ENCODE results near the gene EEPD1. TPM values are rescaled to one million over a fixed set of nuclear protein-coding genes. Genes with fewer than 3 reads are reported as not detected.

Gene EEPD1
- polyA plus RNA-seq, 2 donors: 5.5 to 14.5 TPM

- Histone ChIP-seq H3K4me1 (ENCODE audit: control insufficient read depth in 2 of 2, insufficient read depth in 2 of 2, low read length in 1 of 2) (peaks cover 0 to 5% of the 10 kb centered on the region in 2 donors), H3K36me3 (ENCODE audit: control insufficient read depth in 2 of 2, insufficient read depth in 2 of 2, low read length in 1 of 2) (no peaks in the 10 kb centered on the region), H3K9me3 (ENCODE audit: control insufficient read depth in 2 of 2, insufficient read depth in 1 of 2, low read depth in 1 of 2, low read length in 1 of 2) (no peaks in the 10 kb centered on the region), H3K27me3 (ENCODE audit: control insufficient read depth in 1 of 2, insufficient read depth in 2 of 2, low read length in 2 of 2) (no peaks in the 10 kb centered on the region), H3K4me3 (ENCODE audit: low read depth in 1 of 2, low read length in 2 of 2) (no peak overlapping the region), H3K27ac (ENCODE audit: low read depth in 2 of 2, low read length in 1 of 2) (no peak overlapping the region)
- WGBS, 2 donors: 36 to 46% methylated on average over 2 of the region's 2 CpGs
Observed at GRCh38 chr7:36261019-36261754, 108.1 kb downstream of the EEPD1 start.

- Histone ChIP-seq H3K4me3 (ENCODE audit: low read depth in 1 of 2, low read length in 2 of 2) (no peak overlapping the region), H3K4me1 (ENCODE audit: control insufficient read depth in 2 of 2, insufficient read depth in 2 of 2, low read length in 1 of 2) (peaks cover 0 to 5% of the 10 kb centered on the region in 2 donors), H3K27me3 (ENCODE audit: control insufficient read depth in 1 of 2, insufficient read depth in 2 of 2, low read length in 2 of 2) (no peaks in the 10 kb centered on the region), H3K9me3 (ENCODE audit: control insufficient read depth in 2 of 2, insufficient read depth in 1 of 2, low read depth in 1 of 2, low read length in 1 of 2) (no peaks in the 10 kb centered on the region), H3K27ac (ENCODE audit: low read depth in 2 of 2, low read length in 1 of 2) (no peak overlapping the region), H3K36me3 (ENCODE audit: control insufficient read depth in 2 of 2, insufficient read depth in 2 of 2, low read length in 1 of 2) (no peaks in the 10 kb centered on the region)
- 67 to 70% methylated on average over 5 of the region's 5 CpGs for WGBS, 2 donors
Observed at GRCh38 chr7:36262309-36263094, 109.4 kb downstream of the EEPD1 start.

GRCh38 chr7:36263095-36263484 is 110.0 kb downstream of the EEPD1 start:
- 95 to 97% methylated on average over 5 of the region's 5 CpGs for WGBS, 2 donors
- Histone ChIP-seq H3K36me3 (ENCODE audit: control insufficient read depth in 2 of 2, insufficient read depth in 2 of 2, low read length in 1 of 2) (no peaks in the 10 kb centered on the region), H3K4me1 (ENCODE audit: control insufficient read depth in 2 of 2, insufficient read depth in 2 of 2, low read length in 1 of 2) (peaks cover 0 to 5% of the 10 kb centered on the region in 2 donors), H3K9me3 (ENCODE audit: control insufficient read depth in 2 of 2, insufficient read depth in 1 of 2, low read depth in 1 of 2, low read length in 1 of 2) (no peaks in the 10 kb centered on the region), H3K4me3 (ENCODE audit: low read depth in 1 of 2, low read length in 2 of 2) (no peak overlapping the region), H3K27me3 (ENCODE audit: control insufficient read depth in 1 of 2, insufficient read depth in 2 of 2, low read length in 2 of 2) (no peaks in the 10 kb centered on the region), H3K27ac (ENCODE audit: low read depth in 2 of 2, low read length in 1 of 2) (no peak overlapping the region)

GRCh38 chr7:36264123-36264801 is 111.2 kb downstream of the EEPD1 start:
- Histone ChIP-seq H3K4me3 (ENCODE audit: low read depth in 1 of 2, low read length in 2 of 2) (no peak overlapping the region), H3K27ac (ENCODE audit: low read depth in 2 of 2, low read length in 1 of 2) (peak overlapping the region in 1 of 2 donors; percentile 14), H3K27me3 (ENCODE audit: control insufficient read depth in 1 of 2, insufficient read depth in 2 of 2, low read length in 2 of 2) (no peaks in the 10 kb centered on the region), H3K9me3 (ENCODE audit: control insufficient read depth in 2 of 2, insufficient read depth in 1 of 2, low read depth in 1 of 2, low read length in 1 of 2) (no peaks in the 10 kb centered on the region), H3K4me1 (ENCODE audit: control insufficient read depth in 2 of 2, insufficient read depth in 2 of 2, low read length in 1 of 2) (peaks cover 0 to 5% of the 10 kb centered on the region in 2 donors), H3K36me3 (ENCODE audit: control insufficient read depth in 2 of 2, insufficient read depth in 2 of 2, low read length in 1 of 2) (peaks cover 0 to 2% of the 10 kb centered on the region in 2 donors)
- 60 to 64% methylated on average over 7 of the region's 7 CpGs for WGBS, 2 donors

- no peak overlapping the region for H3K27ac ChIP-seq (ENCODE audit: low read depth in 2 of 2, low read length in 1 of 2)
Observed at GRCh38 chr7:36264913-36265516, 112.0 kb downstream of the EEPD1 start.

GRCh38 chr7:36265680-36266079 is 112.6 kb downstream of the EEPD1 start:
- 48 to 55% methylated on average over 3 of the region's 3 CpGs for WGBS, 2 donors
- Histone ChIP-seq H3K4me3 (ENCODE audit: low read depth in 1 of 2, low read length in 2 of 2) (no peak overlapping the region), H3K27ac (ENCODE audit: low read depth in 2 of 2, low read length in 1 of 2) (no peak overlapping the region), H3K36me3 (ENCODE audit: control insufficient read depth in 2 of 2, insufficient read depth in 2 of 2, low read length in 1 of 2) (peaks cover 0 to 2% of the 10 kb centered on the region in 2 donors), H3K4me1 (ENCODE audit: control insufficient read depth in 2 of 2, insufficient read depth in 2 of 2, low read length in 1 of 2) (peaks cover 0 to 5% of the 10 kb centered on the region in 2 donors), H3K9me3 (ENCODE audit: control insufficient read depth in 2 of 2, insufficient read depth in 1 of 2, low read depth in 1 of 2, low read length in 1 of 2) (no peaks in the 10 kb centered on the region), H3K27me3 (ENCODE audit: control insufficient read depth in 1 of 2, insufficient read depth in 2 of 2, low read length in 2 of 2) (no peaks in the 10 kb centered on the region)

More at GRCh38 chr7:36264913-36265516, 112.0 kb downstream of the EEPD1 start:
- peaks cover 0 to 2% of the 10 kb centered on the region in 2 donors for H3K36me3 ChIP-seq (ENCODE audit: control insufficient read depth in 2 of 2, insufficient read depth in 2 of 2, low read length in 1 of 2)
- H3K27me3 ChIP-seq (ENCODE audit: control insufficient read depth in 1 of 2, insufficient read depth in 2 of 2, low read length in 2 of 2): no peaks in the 10 kb centered on the region
- H3K9me3 ChIP-seq (ENCODE audit: control insufficient read depth in 2 of 2, insufficient read depth in 1 of 2, low read depth in 1 of 2, low read length in 1 of 2): no peaks in the 10 kb centered on the region
- peaks cover 0 to 5% of the 10 kb centered on the region in 2 donors for H3K4me1 ChIP-seq (ENCODE audit: control insufficient read depth in 2 of 2, insufficient read depth in 2 of 2, low read length in 1 of 2)
- 66 to 75% methylated on average over 6 of the region's 6 CpGs for WGBS, 2 donors
- no peak overlapping the region for H3K4me3 ChIP-seq (ENCODE audit: low read depth in 1 of 2, low read length in 2 of 2)

- Histone ChIP-seq H3K27ac (ENCODE audit: low read depth in 2 of 2, low read length in 1 of 2) (no peak overlapping the region), H3K9me3 (ENCODE audit: control insufficient read depth in 2 of 2, insufficient read depth in 1 of 2, low read depth in 1 of 2, low read length in 1 of 2) (no peaks in the 10 kb centered on the region), H3K27me3 (ENCODE audit: control insufficient read depth in 1 of 2, insufficient read depth in 2 of 2, low read length in 2 of 2) (no peaks in the 10 kb centered on the region), H3K4me3 (ENCODE audit: low read depth in 1 of 2, low read length in 2 of 2) (no peak overlapping the region), H3K36me3 (ENCODE audit: control insufficient read depth in 2 of 2, insufficient read depth in 2 of 2, low read length in 1 of 2) (peaks cover 0 to 2% of the 10 kb centered on the region in 2 donors), H3K4me1 (ENCODE audit: control insufficient read depth in 2 of 2, insufficient read depth in 2 of 2, low read length in 1 of 2) (peaks cover 0 to 5% of the 10 kb centered on the region in 2 donors)
- WGBS, 2 donors: 85 to 87% methylated on average over 5 of the region's 5 CpGs
Observed at GRCh38 chr7:36266190-36266589, 113.1 kb downstream of the EEPD1 start.

- 94 to 95% methylated on average over 3 of the region's 3 CpGs for WGBS, 2 donors
- H3K36me3 ChIP-seq (ENCODE audit: control insufficient read depth in 2 of 2, insufficient read depth in 2 of 2, low read length in 1 of 2): peaks cover 0 to 2% of the 10 kb centered on the region in 2 donors
- no peaks in the 10 kb centered on the region for H3K27me3 ChIP-seq (ENCODE audit: control insufficient read depth in 1 of 2, insufficient read depth in 2 of 2, low read length in 2 of 2)
- H3K4me3 ChIP-seq (ENCODE audit: low read depth in 1 of 2, low read length in 2 of 2): no peak overlapping the region
- no peaks in the 10 kb centered on the region for H3K9me3 ChIP-seq (ENCODE audit: control insufficient read depth in 2 of 2, insufficient read depth in 1 of 2, low read depth in 1 of 2, low read length in 1 of 2)
- H3K4me1 ChIP-seq (ENCODE audit: control insufficient read depth in 2 of 2, insufficient read depth in 2 of 2, low read length in 1 of 2): peaks cover 0 to 5% of the 10 kb centered on the region in 2 donors
- H3K27ac ChIP-seq (ENCODE audit: low read depth in 2 of 2, low read length in 1 of 2): no peak overlapping the region
Observed at GRCh38 chr7:36266683-36267082, 113.6 kb downstream of the EEPD1 start.

- Histone ChIP-seq H3K27ac (ENCODE audit: low read depth in 2 of 2, low read length in 1 of 2) (no peak overlapping the region), H3K4me1 (ENCODE audit: control insufficient read depth in 2 of 2, insufficient read depth in 2 of 2, low read length in 1 of 2) (no peaks in the 10 kb centered on the region), H3K27me3 (ENCODE audit: control insufficient read depth in 1 of 2, insufficient read depth in 2 of 2, low read length in 2 of 2) (no peaks in the 10 kb centered on the region), H3K36me3 (ENCODE audit: control insufficient read depth in 2 of 2, insufficient read depth in 2 of 2, low read length in 1 of 2) (peaks cover 0 to 5% of the 10 kb centered on the region in 2 donors), H3K9me3 (ENCODE audit: control insufficient read depth in 2 of 2, insufficient read depth in 1 of 2, low read depth in 1 of 2, low read length in 1 of 2) (no peaks in the 10 kb centered on the region), H3K4me3 (ENCODE audit: low read depth in 1 of 2, low read length in 2 of 2) (no peak overlapping the region)
- 85 to 88% methylated on average over 2 of the region's 2 CpGs for WGBS, 2 donors
Observed at GRCh38 chr7:36272211-36272566, 119.1 kb downstream of the EEPD1 start.
